Neural cell (in vitro differentiated cells): ENCODE measurements around the gene TMEM250. TPM values are rescaled to one million over a fixed set of nuclear protein-coding genes. Genes with fewer than 3 reads are reported as not detected.

Experiments
- H2AFZ ChIP-seq: fragments of 200-600, 300-800 bp; sonication (generic), shearing (Covaris generic); 2 replicates; pipeline ENCODE4 v1.6.0; 2014; ENCODE audit warnings: low read depth, mild to moderate bottlenecking, antibody characterized with exemption, low read length, moderate library complexity
- H3F3A ChIP-seq: fragments of 200-600 bp; shearing (Covaris generic); 2 replicates; pipeline ENCODE4 v1.6.1; 2016; ENCODE audit warnings: mild to moderate bottlenecking, moderate library complexity, mixed read lengths, antibody characterized with exemption, low read length; ENCODE audit not compliant: insufficient read depth, poor library complexity, severe bottlenecking
- H3K27ac ChIP-seq: fragments of 200-600, 300-800 bp; sonication (generic), shearing (Covaris generic); 2 replicates; pipeline ENCODE4 v1.5.1; 2014; ENCODE audit warnings: mild to moderate bottlenecking, low read length, moderate library complexity
- H3K27me3 ChIP-seq: fragments of 300-800, 200-600 bp; sonication (generic), shearing (Covaris generic); 2 replicates; pipeline ENCODE4 v1.6.0; 2014; ENCODE audit warnings: mild to moderate bottlenecking, low read depth, low read length, moderate library complexity; ENCODE audit not compliant: insufficient read depth
- H3K36me3 ChIP-seq: fragments of 300-800, 200-600 bp; sonication (generic), shearing (Covaris generic); 2 replicates; pipeline ENCODE4 v1.5.1; 2014; ENCODE audit warnings: mild to moderate bottlenecking, antibody characterized with exemption, low read length, moderate library complexity; ENCODE audit not compliant: insufficient read depth
- H3K4me2 ChIP-seq: fragments of 300-800, 200-600 bp; sonication (generic), shearing (Covaris generic); 2 replicates; pipeline ENCODE4 v1.6.0; 2014; ENCODE audit warnings: mild to moderate bottlenecking, low read length
- H3K4me3 ChIP-seq: fragments of 300-800, 200-600 bp; sonication (generic), shearing (Covaris generic); 2 replicates; pipeline ENCODE4 v1.5.1; 2014; ENCODE audit warnings: mild to moderate bottlenecking, low read length, moderate library complexity
- H3K79me2 ChIP-seq: fragments of 200-600 bp; shearing (Covaris generic); replicated peaks from 2 replicates; pipeline ENCODE4 v1.6.0; 2014; ENCODE audit warnings: mild to moderate bottlenecking, low read length, moderate library complexity; ENCODE audit not compliant: insufficient read depth
- H3K9ac ChIP-seq: fragments of 300-800, 200-600 bp; sonication (generic), shearing (Covaris generic); 2 replicates; pipeline ENCODE4 v1.6.1; 2016; ENCODE audit warnings: mild to moderate bottlenecking, low read length, mixed read lengths
- H3K9me2 ChIP-seq: fragments of 200-600 bp; shearing (Covaris generic); 2 replicates; pipeline ENCODE4 v1.6.1; 2016; ENCODE audit warnings: mild to moderate bottlenecking, low read length, mixed read lengths; ENCODE audit not compliant: insufficient read depth
- H3K9me3 ChIP-seq: fragments of 200-600, 300-800 bp; sonication (generic), shearing (Covaris generic); 2 replicates; pipeline ENCODE4 v1.6.1; 2016; ENCODE audit warnings: mild to moderate bottlenecking, mixed run types, low read length, moderate library complexity, mixed read lengths
- H4K20me1 ChIP-seq: fragments of 200-600 bp; shearing (Covaris generic); 2 replicates; pipeline ENCODE4 v1.6.1; 2016; ENCODE audit warnings: mild to moderate bottlenecking, mixed run types; ENCODE audit not compliant: insufficient read depth
- CTCF ChIP-seq: fragments of 450-650 bp; IDR thresholded peaks from 2 replicates; pipeline ENCODE4 v1.5.1; 2014; ENCODE audit warnings: antibody characterized with exemption, mild to moderate bottlenecking, moderate library complexity; ENCODE audit not compliant: poor library complexity, severe bottlenecking
- EP300 ChIP-seq: fragments of 450-650 bp; conservative IDR thresholded peaks from 2 replicates; pipeline ENCODE4 v1.6.1; 2014; ENCODE audit warnings: antibody characterized with exemption, mild to moderate bottlenecking, moderate library complexity; ENCODE audit not compliant: poor library complexity, severe bottlenecking
- EZH2 ChIP-seq: fragments of 200-600, 300-800 bp; shearing (Covaris generic), sonication (generic); IDR thresholded peaks from 2 replicates; pipeline ENCODE4 v1.6.1; 2014; ENCODE audit warnings: antibody characterized with exemption, low read length, borderline replicate concordance, mild to moderate bottlenecking; ENCODE audit not compliant: insufficient read depth, poor library complexity, severe bottlenecking
- MXI1 ChIP-seq: fragments of 450-650 bp; conservative IDR thresholded peaks from 2 replicates; pipeline ENCODE4 v1.6.1; 2014; ENCODE audit warnings: antibody characterized with exemption, mild to moderate bottlenecking; ENCODE audit not compliant: poor library complexity, severe bottlenecking
- POLR2AphosphoS5 ChIP-seq: IDR thresholded peaks from 2 replicates; pipeline ENCODE4 v1.6.1; 2012
- RAD21 ChIP-seq: fragments of 450-650 bp; conservative IDR thresholded peaks from 2 replicates; pipeline ENCODE4 v1.6.1; 2014; ENCODE audit warnings: antibody characterized with exemption, mild to moderate bottlenecking, moderate library complexity
- REST ChIP-seq: IDR thresholded peaks from 2 replicates; pipeline ENCODE4 v1.6.1; 2012; ENCODE audit warnings: borderline replicate concordance
- SMC3 ChIP-seq: fragments of 450-650 bp; conservative IDR thresholded peaks from 2 replicates; pipeline ENCODE4 v1.6.1; 2014; ENCODE audit warnings: antibody characterized with exemption, mild to moderate bottlenecking, moderate library complexity; ENCODE audit not compliant: poor library complexity
- TAF1 ChIP-seq: IDR thresholded peaks from 2 replicates; pipeline ENCODE4 v1.6.1; 2012; ENCODE audit warnings: low read depth
- polyA plus RNA-seq: library from polyadenylated mRNA; depleted of rRNA; stranded (reverse); fragments of >200 nt; gene quantifications from 2 replicates; pipeline ENCODE4 v1.2.3, GENCODE V29; 2014

TMEM250 gene
- polyA plus RNA-seq, 1 donor from 2014 or later = 15.0 TPM

GRCh38 chr9:136137321-136138265, 18.9 kb upstream of the TMEM250 start:
- Histone ChIP-seq H2AFZ (no peak overlapping the region), H3K9me3 (no peaks in the 10 kb centered on the region), H3K9me2 (no peaks in the 10 kb centered on the region), H3K9ac (no peak overlapping the region), H3K27me3 (peaks cover 14% of the 10 kb centered on the region), H3K4me2 (no peak overlapping the region), H3K27ac (no peak overlapping the region), H3K79me2 (no peaks in the 10 kb centered on the region), H3K36me3 (no peaks in the 10 kb centered on the region), H3F3A (no peaks in the 10 kb centered on the region), H3K4me3 (no peak overlapping the region), H4K20me1 (no peaks in the 10 kb centered on the region)
- TF ChIP-seq REST (no peak), EP300 (no peak), EZH2 (no peak), SMC3 (no peak), CTCF (no peak), POLR2AphosphoS5 (no peak), TAF1 (no peak), MXI1 (no peak), RAD21 (no peak)

- Histone ChIP-seq H3K4me3 (no peak overlapping the region), H3K4me2 (no peak overlapping the region), H3F3A (no peaks in the 10 kb centered on the region), H4K20me1 (no peaks in the 10 kb centered on the region), H3K9ac (no peak overlapping the region), H3K9me3 (no peaks in the 10 kb centered on the region), H2AFZ (no peak overlapping the region), H3K27ac (no peak overlapping the region), H3K9me2 (no peaks in the 10 kb centered on the region), H3K27me3 (peaks cover 19% of the 10 kb centered on the region), H3K36me3 (no peaks in the 10 kb centered on the region), H3K79me2 (no peaks in the 10 kb centered on the region)
- no peak for TF ChIP-seq TAF1
- no peak for TF ChIP-seq MXI1
Measured at GRCh38 chr9:136136127-136136925, 17.7 kb upstream of the TMEM250 start.
